ENCODE results near the gene CLBA1.

The CLBA1 gene

GRCh38 chr14:105005929-105006830 is 20.6 kb downstream of the CLBA1 start:
- no peak for DNase-seq (ENCODE audit: low spot score)

GRCh38 chr14:105006831-105007592 is 21.4 kb downstream of the CLBA1 start:
- DNase-seq (ENCODE audit: low spot score) = no peak

- no peak for DNase-seq (ENCODE audit: low spot score)
Observed at GRCh38 chr14:105007593-105008264, 22.1 kb downstream of the CLBA1 start.

GRCh38 chr14:105010106-105010505 is 24.5 kb downstream of the CLBA1 start:
- no peak for DNase-seq (ENCODE audit: low spot score)

GRCh38 chr14:105010891-105011291 is 25.3 kb downstream of the CLBA1 start:
- DNase-seq (ENCODE audit: low spot score) = no peak

- DNase-seq (ENCODE audit: low spot score) = no peak
Observed at GRCh38 chr14:105011312-105011990, 25.9 kb downstream of the CLBA1 start.

- no peak for DNase-seq (ENCODE audit: low spot score)
Observed at GRCh38 chr14:105012171-105012985, 26.8 kb downstream of the CLBA1 start.

GRCh38 chr14:105013150-105013785 is 27.7 kb downstream of the CLBA1 start:
- peak; percentile 60 for DNase-seq (ENCODE audit: low spot score)

- no peak for DNase-seq (ENCODE audit: low spot score)
Observed at GRCh38 chr14:105014032-105014431, 28.4 kb downstream of the CLBA1 start.

- no peak for DNase-seq (ENCODE audit: low spot score)
Observed at GRCh38 chr14:105014631-105015030, 29.0 kb downstream of the CLBA1 start.

GRCh38 chr14:105015242-105015641 is 29.7 kb downstream of the CLBA1 start:
- DNase-seq (ENCODE audit: low spot score) = no peak

- DNase-seq (ENCODE audit: low spot score) = no peak
Observed at GRCh38 chr14:105015905-105016304, 30.3 kb downstream of the CLBA1 start.

- DNase-seq (ENCODE audit: low spot score) = no peak
Observed at GRCh38 chr14:105018414-105018813, 32.8 kb downstream of the CLBA1 start.

- peak; percentile 49 for DNase-seq (ENCODE audit: low spot score)
Observed at GRCh38 chr14:105019861-105020814, 34.5 kb downstream of the CLBA1 start.

- DNase-seq (ENCODE audit: low spot score) = peak; percentile 100
Observed at GRCh38 chr14:105020815-105021655, 35.4 kb downstream of the CLBA1 start, which contains the start of gene CDCA4. CDCA4 (minus strand) TSS chr14:105021083; CDS start chr14:105011929, 9,154 bp downstream.

- peak; percentile 38 for DNase-seq (ENCODE audit: low spot score)
Observed at GRCh38 chr14:105021656-105022275, 36.2 kb downstream of the CLBA1 start.

GRCh38 chr14:105022276-105022670 is 36.7 kb downstream of the CLBA1 start:
- DNase-seq (ENCODE audit: low spot score) = no peak

GRCh38 chr14:105023144-105023543 is 37.6 kb downstream of the CLBA1 start:
- DNase-seq (ENCODE audit: low spot score) = no peak

All from hepatic stellate cell (primary cell).